ENCODE results near the gene DUSP3.
"Not testable (repeated sequence)": the region's sequence is repeated elsewhere in the genome, so short reads cannot be mapped to it uniquely, and the experiment has no call there.

Gene DUSP3

GRCh38 chr17:43800736-43801135 lies 22.0 kb upstream of the DUSP3 start:
- no peak for DNase-seq (ENCODE audit: low spot score)

GRCh38 chr17:43799047-43799446 lies 20.3 kb upstream of the DUSP3 start:
- DNase-seq (ENCODE audit: low spot score): no peak

GRCh38 chr17:43798024-43798423 lies 19.2 kb upstream of the DUSP3 start:
- DNase-seq (ENCODE audit: low spot score): not testable (repeated sequence)

GRCh38 chr17:43792668-43793067 lies 13.9 kb upstream of the DUSP3 start:
- DNase-seq (ENCODE audit: low spot score): not testable (repeated sequence)

GRCh38 chr17:43791589-43791988 lies 12.8 kb upstream of the DUSP3 start:
- DNase-seq (ENCODE audit: low spot score): peak; percentile 78

- no peak for DNase-seq (ENCODE audit: low spot score)
These were observed 11.6 kb upstream of the DUSP3 start for GRCh38 chr17:43790311-43790940.

- no peak for DNase-seq (ENCODE audit: low spot score)
These were observed 10.7 kb upstream of the DUSP3 start for GRCh38 chr17:43789482-43789881.

- no peak for DNase-seq (ENCODE audit: low spot score)
These were observed 9.8 kb upstream of the DUSP3 start for GRCh38 chr17:43788540-43788939.

- no peak for DNase-seq (ENCODE audit: low spot score)
These were observed 9.0 kb upstream of the DUSP3 start for GRCh38 chr17:43787728-43788127.

GRCh38 chr17:43784628-43785101 lies 5.9 kb upstream of the DUSP3 start:
- no peak for DNase-seq (ENCODE audit: low spot score)

- no peak for DNase-seq (ENCODE audit: low spot score)
These were observed 5.3 kb upstream of the DUSP3 start for GRCh38 chr17:43784068-43784467.

GRCh38 chr17:43782913-43783680 lies 4.3 kb upstream of the DUSP3 start:
- DNase-seq (ENCODE audit: low spot score): no peak

- DNase-seq (ENCODE audit: low spot score): no peak
These were observed 1.4 kb upstream of the DUSP3 start, which contains the start of gene CFAP97D1 for GRCh38 chr17:43780135-43780534. Gene CFAP97D1, plus strand, starts transcription at chr17:43780435. Its CDS starts 28 bp downstream, at chr17:43780463.

- DNase-seq (ENCODE audit: low spot score): peak; percentile 36
These were observed 658 bp upstream of the DUSP3 start for GRCh38 chr17:43779145-43780125.

- no peak for DNase-seq (ENCODE audit: low spot score)
These were observed 4.2 kb downstream of the DUSP3 start for GRCh38 chr17:43774304-43775250.

- DNase-seq (ENCODE audit: low spot score): no peak
These were observed 5.7 kb downstream of the DUSP3 start for GRCh38 chr17:43772877-43773648.

GRCh38 chr17:43771463-43771862 lies 7.3 kb downstream of the DUSP3 start:
- DNase-seq (ENCODE audit: low spot score): no peak

GRCh38 chr17:43770957-43771356 lies 7.8 kb downstream of the DUSP3 start:
- DNase-seq (ENCODE audit: low spot score): no peak

- no peak for DNase-seq (ENCODE audit: low spot score)
These were observed 8.9 kb downstream of the DUSP3 start for GRCh38 chr17:43769859-43770258.

- no peak for DNase-seq (ENCODE audit: low spot score)
These were observed 9.4 kb downstream of the DUSP3 start for GRCh38 chr17:43769426-43769825.
